ENCODE measurements around the gene ADAP2.
"Not testable (repeated sequence)": the region's sequence is repeated elsewhere in the genome, so short reads cannot be mapped to it uniquely, and the experiment has no call there.

ADAP2 gene

GRCh38 chr17:30957741-30958140 is 36.0 kb downstream of the ADAP2 start:
- no peaks in the 10 kb centered on the region for H3K36me3 ChIP-seq (ENCODE audit: insufficient read depth, low read length)
- H3K4me3 ChIP-seq (ENCODE audit: low read length), result no peak overlapping the region
- WGBS, result 91% methylated on average over 6 of the region's 6 CpGs
- 0 out of 2 replicates have a peak, but pooled peaks cover 8% of the 10 kb centered on the region for H3K4me1 ChIP-seq (ENCODE audit: insufficient read depth, low read length)
- H3K27ac ChIP-seq (ENCODE audit: low read depth, low read length), result no peak overlapping the region
- H3K27me3 ChIP-seq (ENCODE audit: insufficient read depth, low read length), result no peaks in the 10 kb centered on the region
- H3K9ac ChIP-seq (ENCODE audit: low read depth, low read length), result no peak overlapping the region
- no peaks in the 10 kb centered on the region for H3K9me3 ChIP-seq (ENCODE audit: insufficient read depth, low read depth, low read length)

- H3K4me3 ChIP-seq (ENCODE audit: low read length), result no peak overlapping the region
- 95% methylated on average over 7 of the region's 7 CpGs for WGBS
These were observed 36.4 kb downstream of the ADAP2 start for GRCh38 chr17:30958187-30958586.

GRCh38 chr17:30961209-30962188 is 39.8 kb downstream of the ADAP2 start:
- Histone ChIP-seq H3K9me3 (ENCODE audit: insufficient read depth, low read depth, low read length) (no peaks in the 10 kb centered on the region), H3K36me3 (ENCODE audit: insufficient read depth, low read length) (no peaks in the 10 kb centered on the region), H3K4me3 (ENCODE audit: low read length) (no peak overlapping the region), H3K27ac (ENCODE audit: low read depth, low read length) (no peak overlapping the region), H3K4me1 (ENCODE audit: insufficient read depth, low read length) (0 out of 2 replicates have a peak, but pooled peaks cover 7% of the 10 kb centered on the region), H3K27me3 (ENCODE audit: insufficient read depth, low read length) (no peaks in the 10 kb centered on the region), H3K9ac (ENCODE audit: low read depth, low read length) (no peak overlapping the region)
- 89% methylated on average over 9 of the region's 9 CpGs for WGBS

More at GRCh38 chr17:30958187-30958586, 36.4 kb downstream of the ADAP2 start:
- Histone ChIP-seq H3K9me3 (ENCODE audit: insufficient read depth, low read depth, low read length) (no peaks in the 10 kb centered on the region), H3K27me3 (ENCODE audit: insufficient read depth, low read length) (no peaks in the 10 kb centered on the region), H3K9ac (ENCODE audit: low read depth, low read length) (no peak overlapping the region), H3K27ac (ENCODE audit: low read depth, low read length) (no peak overlapping the region), H3K4me1 (ENCODE audit: insufficient read depth, low read length) (0 out of 2 replicates have a peak, but pooled peaks cover 8% of the 10 kb centered on the region), H3K36me3 (ENCODE audit: insufficient read depth, low read length) (no peaks in the 10 kb centered on the region)

- not testable (repeated sequence) for H3K9me3 ChIP-seq (ENCODE audit: insufficient read depth, low read depth, low read length); H3K27ac ChIP-seq (ENCODE audit: low read depth, low read length); H3K27me3 ChIP-seq (ENCODE audit: insufficient read depth, low read length); H3K36me3 ChIP-seq (ENCODE audit: insufficient read depth, low read length); H3K4me3 ChIP-seq (ENCODE audit: low read length); H3K9ac ChIP-seq (ENCODE audit: low read depth, low read length); H3K4me1 ChIP-seq (ENCODE audit: insufficient read depth, low read length)
- WGBS, result 97% methylated on average over 8 of the region's 8 CpGs
These were observed 42.6 kb downstream of the ADAP2 start for GRCh38 chr17:30964312-30964711.

- Histone ChIP-seq H3K4me3 (ENCODE audit: low read length) (no peak overlapping the region), H3K9me3 (ENCODE audit: insufficient read depth, low read depth, low read length) (no peaks in the 10 kb centered on the region), H3K27me3 (ENCODE audit: insufficient read depth, low read length) (no peaks in the 10 kb centered on the region), H3K27ac (ENCODE audit: low read depth, low read length) (no peak overlapping the region), H3K9ac (ENCODE audit: low read depth, low read length) (no peak overlapping the region), H3K4me1 (ENCODE audit: insufficient read depth, low read length) (0 out of 2 replicates have a peak, but pooled peaks cover 2% of the 10 kb centered on the region), H3K36me3 (ENCODE audit: insufficient read depth, low read length) (no peaks in the 10 kb centered on the region)
- WGBS, result 91% methylated on average over 5 of the region's 5 CpGs
These were observed 43.1 kb downstream of the ADAP2 start for GRCh38 chr17:30964876-30965275.

- Histone ChIP-seq H3K4me1 (ENCODE audit: insufficient read depth, low read length) (0 out of 2 replicates have a peak, but pooled peaks cover 2% of the 10 kb centered on the region), H3K27ac (ENCODE audit: low read depth, low read length) (no peak overlapping the region), H3K9me3 (ENCODE audit: insufficient read depth, low read depth, low read length) (no peaks in the 10 kb centered on the region), H3K9ac (ENCODE audit: low read depth, low read length) (no peak overlapping the region), H3K27me3 (ENCODE audit: insufficient read depth, low read length) (no peaks in the 10 kb centered on the region), H3K36me3 (ENCODE audit: insufficient read depth, low read length) (no peaks in the 10 kb centered on the region), H3K4me3 (ENCODE audit: low read length) (no peak overlapping the region)
- WGBS, result 93% methylated on average over 2 of the region's 3 CpGs
These were observed 43.9 kb downstream of the ADAP2 start for GRCh38 chr17:30965686-30966085.

GRCh38 chr17:30967911-30968310 is 46.2 kb downstream of the ADAP2 start:
- not testable (repeated sequence) for H3K27me3 ChIP-seq (ENCODE audit: insufficient read depth, low read length); H3K27ac ChIP-seq (ENCODE audit: low read depth, low read length)
- 97% methylated on average over 12 of the region's 13 CpGs for WGBS

GRCh38 chr17:30969989-30970830 is 48.5 kb downstream of the ADAP2 start:
- Histone ChIP-seq H3K4me1 (ENCODE audit: insufficient read depth, low read length) (peaks cover 5% of the 10 kb centered on the region; the same call in 1 of the 2 replicates), H3K9me3 (ENCODE audit: insufficient read depth, low read depth, low read length) (peaks cover 3% of the 10 kb centered on the region; the same call in 1 of the 2 replicates), H3K27ac (ENCODE audit: low read depth, low read length) (peak overlapping the region; percentile 84), H3K4me3 (ENCODE audit: low read length) (peak overlapping the region; percentile 79), H3K36me3 (ENCODE audit: insufficient read depth, low read length) (no peaks in the 10 kb centered on the region), H3K9ac (ENCODE audit: low read depth, low read length) (peak overlapping the region; percentile 92), H3K27me3 (ENCODE audit: insufficient read depth, low read length) (no peaks in the 10 kb centered on the region)
- 13% methylated on average over 31 of the region's 31 CpGs for WGBS

More at GRCh38 chr17:30967911-30968310, 46.2 kb downstream of the ADAP2 start:
- not testable (repeated sequence) for H3K9ac ChIP-seq (ENCODE audit: low read depth, low read length); H3K36me3 ChIP-seq (ENCODE audit: insufficient read depth, low read length); H3K4me3 ChIP-seq (ENCODE audit: low read length); H3K9me3 ChIP-seq (ENCODE audit: insufficient read depth, low read depth, low read length); H3K4me1 ChIP-seq (ENCODE audit: insufficient read depth, low read length)

GRCh38 chr17:30970831-30971567 is 49.3 kb downstream of the ADAP2 start, which contains the start of gene RNF135:
TSS of gene RNF135 (plus strand) at chr17:30971039. CDS start at chr17:30971074, 35 bp downstream.
- H3K9me3 ChIP-seq (ENCODE audit: insufficient read depth, low read depth, low read length), result peaks cover 3% of the 10 kb centered on the region; the same call in 1 of the 2 replicates
- H3K4me1 ChIP-seq (ENCODE audit: insufficient read depth, low read length), result peaks cover 5% of the 10 kb centered on the region; the same call in 1 of the 2 replicates
- peak within 1 kb of the TSS; percentile 79 for H3K4me3 ChIP-seq (ENCODE audit: low read length)
- peak within 1 kb of the TSS; percentile 92 for H3K9ac ChIP-seq (ENCODE audit: low read depth, low read length)
- H3K27me3 ChIP-seq (ENCODE audit: insufficient read depth, low read length), result no peaks in the 10 kb centered on the region
- H3K36me3 ChIP-seq (ENCODE audit: insufficient read depth, low read length), result no peaks in the 10 kb centered on the region
- WGBS, result 1% methylated on average over 66 of the region's 66 CpGs
- peak within 1 kb of the TSS; percentile 84 for H3K27ac ChIP-seq (ENCODE audit: low read depth, low read length)

- peaks cover 5% of the 10 kb centered on the region; the same call in 1 of the 2 replicates for H3K4me1 ChIP-seq (ENCODE audit: insufficient read depth, low read length)
- no peak overlapping the region for H3K9ac ChIP-seq (ENCODE audit: low read depth, low read length)
- WGBS, result 95% methylated on average over 8 of the region's 8 CpGs
- no peaks in the 10 kb centered on the region for H3K36me3 ChIP-seq (ENCODE audit: insufficient read depth, low read length)
- H3K27me3 ChIP-seq (ENCODE audit: insufficient read depth, low read length), result no peaks in the 10 kb centered on the region
- H3K27ac ChIP-seq (ENCODE audit: low read depth, low read length), result no peak overlapping the region
- H3K9me3 ChIP-seq (ENCODE audit: insufficient read depth, low read depth, low read length), result peaks cover 3% of the 10 kb centered on the region; the same call in 1 of the 2 replicates
- no peak overlapping the region for H3K4me3 ChIP-seq (ENCODE audit: low read length)
These were observed 53.5 kb downstream of the ADAP2 start for GRCh38 chr17:30975042-30975820.

All from HUES64 (cell line).